CD4-positive, alpha-beta memory T cell (primary cell): Measurements from ENCODE around the gene GLO1. TPM values are rescaled to one million over a fixed set of nuclear protein-coding genes. Genes with fewer than 3 reads are reported as not detected.

Experiments used
- CTCF ChIA-PET: fragments of 350-600 bp; sonication (Branson Sonifier 250); formaldehyde crosslinking; loops from one replicate; lab custom pipeline; 2021; ENCODE audit warnings: inconsistent platforms; ENCODE audit not compliant: partially characterized antibody; lab: Charles Lee
- POLR2A ChIA-PET: fragments of 350-600 bp; sonication (Branson Sonifier 250); formaldehyde crosslinking; loops from one replicate; lab custom pipeline; 2021; ENCODE audit not compliant: partially characterized antibody; lab: Charles Lee
- DNase-seq, 5 donors: peaks; one replicate each; pipeline versions ENCODE4 v3.0.0 to v3.0.0-alpha.2; 2020 to 2022; ENCODE audit warnings: mixed read lengths in 1 of 5
- H3K27ac ChIP-seq: one replicate; pipeline ENCODE4 v1.7.0; 2013; ENCODE audit warnings: low read depth, low read length
- H3K27me3 ChIP-seq: 2 replicates; pipeline ENCODE4 v1.7.0; 2013; ENCODE audit warnings: mild to moderate bottlenecking, low read length, moderate library complexity; ENCODE audit not compliant: insufficient read depth
- H3K36me3 ChIP-seq: 2 replicates; pipeline ENCODE4 v1.7.0; 2013; ENCODE audit warnings: mild to moderate bottlenecking, low read length, moderate library complexity; ENCODE audit not compliant: insufficient read depth
- H3K4me1 ChIP-seq: 2 replicates; pipeline ENCODE4 v1.7.0; 2013; ENCODE audit warnings: mild to moderate bottlenecking, low read length, moderate library complexity; ENCODE audit not compliant: insufficient read depth
- H3K4me3 ChIP-seq, 2 donors: one replicate each; pipeline ENCODE4 v1.7.0; 2013; ENCODE audit warnings: low read length in 2 of 2, mild to moderate bottlenecking in 1 of 2
- H3K9me3 ChIP-seq, 2 donors: one replicate each; pipeline ENCODE4 v1.7.0; 2013; ENCODE audit warnings: low read length in 2 of 2, control low read depth in 1 of 2; ENCODE audit not compliant: control insufficient read depth in 1 of 2
- H3K27ac Mint-ChIP-seq, 7 donors: one replicate each; pipeline ENCODE4 v1.8.0; 2020 to 2021; ENCODE audit warnings: mixed read lengths in 7 of 7, mild to moderate bottlenecking in 6 of 7, inconsistent platforms in 3 of 7, moderate library complexity in 3 of 7
- H3K27me3 Mint-ChIP-seq, 2 donors: one replicate each; pipeline ENCODE4 v1.8.0; 2020 to 2021; ENCODE audit warnings: mixed read lengths in 2 of 2
- H3K36me3 Mint-ChIP-seq, 2 donors: one replicate each; pipeline ENCODE4 v1.8.0; 2020 to 2021; ENCODE audit warnings: mixed read lengths in 2 of 2, inconsistent platforms in 1 of 2, mild to moderate bottlenecking in 1 of 2
- H3K4me1 Mint-ChIP-seq, 4 donors: one replicate each; pipeline ENCODE4 v1.8.0; 2020 to 2021; ENCODE audit warnings: mixed read lengths in 4 of 4, mild to moderate bottlenecking in 1 of 4
- H3K4me3 Mint-ChIP-seq, 8 donors: one replicate each; pipeline ENCODE4 v1.8.0; 2020 to 2021; ENCODE audit warnings: mixed read lengths in 8 of 8, mild to moderate bottlenecking in 7 of 8, moderate library complexity in 6 of 8, inconsistent platforms in 3 of 8
- H3K9me3 Mint-ChIP-seq, 8 donors: one replicate each; pipeline ENCODE4 v1.8.0; 2020 to 2021; ENCODE audit warnings: mixed read lengths in 8 of 8, mild to moderate bottlenecking in 5 of 8, inconsistent platforms in 3 of 8, moderate library complexity in 1 of 8
- intact Hi-C: fragments of 100-400 bp; cut with micrococcal nuclease; formaldehyde crosslinking; loops from one replicate; pipeline ENCODE4 v1.15.1; 2023
- polyA plus RNA-seq, 2 donors: library from polyadenylated mRNA; unstranded; fragments of 300-500 nt; fragmentation: Illumina TruSeq; gene quantifications; one replicate each; pipeline ENCODE4 v1.2.3, GENCODE V29; 2021
- total RNA-seq, 2 experiments: library from RNA; stranded (reverse); gene quantifications; one replicate each; pipeline ENCODE4 v1.2.3, GENCODE V29; 2021

Gene GLO1
- total and polyA plus RNA-seq, 4 experiments from 2014 or later: 28.3 to 172 (median 55.5) TPM

- peaks cover 3 to 20% (median 11%) of the 10 kb centered on the region in 8 donors for H3K9me3 Mint-ChIP-seq
- H3K4me1 ChIP-seq: no peaks in the 10 kb centered on the region
- H3K27me3 Mint-ChIP-seq: no peaks in the 10 kb centered on the region
- H3K27ac ChIP-seq: no peak overlapping the region
- ChIA-PET POLR2A (no interaction called here), CTCF (interaction anchor here (1.5 kb wide), 1 partner anchor 22 kb away, joined by 5 read pairs; no protein-coding TSS in a partner anchor)
- no peak overlapping the region for H3K4me3 Mint-ChIP-seq
- DNase-seq: no peak
- H3K4me3 ChIP-seq: no peak overlapping the region
- peaks cover 13 to 18% of the 10 kb centered on the region in 2 donors for H3K36me3 Mint-ChIP-seq
- no peaks in the 10 kb centered on the region for H3K36me3 ChIP-seq
- no peak overlapping the region for H3K27ac Mint-ChIP-seq
- no peaks in the 10 kb centered on the region for H3K27me3 ChIP-seq
- peaks cover 0 to under 1% of the 10 kb centered on the region in 2 donors for H3K9me3 ChIP-seq
- intact Hi-C loops: no loop called here
- H3K4me1 Mint-ChIP-seq: peaks cover 19 to 37% (median 30%) of the 10 kb centered on the region in 4 donors
These were observed 7.0 kb downstream of the GLO1 start for GRCh38 chr6:38695933-38696332.

- H3K27ac ChIP-seq: no peak overlapping the region
- CTCF ChIA-PET: interaction anchor here (1.5 kb wide), 1 partner anchor 23 kb away, joined by 5 read pairs; no protein-coding TSS in a partner anchor
- no peaks in the 10 kb centered on the region for H3K36me3 ChIP-seq
- Mint-ChIP-seq H3K9me3 (peaks cover 3 to 15% (median 8%) of the 10 kb centered on the region in 8 donors), H3K36me3 (peaks cover 11 to 15% of the 10 kb centered on the region in 2 donors), H3K4me3 (no peak overlapping the region), H3K4me1 (peaks cover 19 to 37% (median 28%) of the 10 kb centered on the region in 4 donors), H3K27ac (peak overlapping the region in 3 of 7 donors; percentile 29 to 67 (median 50)), H3K27me3 (no peaks in the 10 kb centered on the region)
- no peak overlapping the region for H3K4me3 ChIP-seq
- intact Hi-C loops: no loop called here
- POLR2A ChIA-PET: interaction anchor here (0.7 kb wide), 1 partner anchor 19 kb away, joined by 3 read pairs; no protein-coding TSS in a partner anchor
- H3K9me3 ChIP-seq: no peaks in the 10 kb centered on the region
- no peaks in the 10 kb centered on the region for H3K4me1 ChIP-seq
- DNase-seq: no peak
- H3K27me3 ChIP-seq: no peaks in the 10 kb centered on the region
These were observed 7.6 kb downstream of the GLO1 start for GRCh38 chr6:38695227-38695900.

GRCh38 chr6:38688579-38689087 is 14.3 kb downstream of the GLO1 start:
- no peak overlapping the region for H3K27ac ChIP-seq

GRCh38 chr6:38687549-38687948 is 15.4 kb downstream of the GLO1 start:
- Histone ChIP-seq H3K4me1 (no peaks in the 10 kb centered on the region), H3K4me3 (no peak overlapping the region), H3K27me3 (no peaks in the 10 kb centered on the region), H3K36me3 (peaks cover 5% of the 10 kb centered on the region), H3K9me3 (no peaks in the 10 kb centered on the region), H3K27ac (no peak overlapping the region)
- ChIA-PET POLR2A (no interaction called here), CTCF (no interaction called here)
- H3K27ac Mint-ChIP-seq: no peak overlapping the region
- intact Hi-C loops: no loop called here
- H3K27me3 Mint-ChIP-seq: no peaks in the 10 kb centered on the region
- H3K36me3 Mint-ChIP-seq: peaks cover 5 to 20% of the 10 kb centered on the region in 2 donors
- no peak for DNase-seq
- peaks cover 14 to 24% (median 21%) of the 10 kb centered on the region in 4 donors for H3K4me1 Mint-ChIP-seq
- H3K9me3 Mint-ChIP-seq: no peaks in the 10 kb centered on the region
- no peak overlapping the region for H3K4me3 Mint-ChIP-seq

More at GRCh38 chr6:38688579-38689087, 14.3 kb downstream of the GLO1 start:
- DNase-seq: no peak
- CTCF ChIA-PET: no interaction called here
- H3K9me3 Mint-ChIP-seq: no peaks in the 10 kb centered on the region
- H3K4me3 Mint-ChIP-seq: no peak overlapping the region
- Histone ChIP-seq H3K36me3 (no peaks in the 10 kb centered on the region), H3K4me3 (no peak overlapping the region), H3K4me1 (no peaks in the 10 kb centered on the region), H3K27me3 (no peaks in the 10 kb centered on the region), H3K9me3 (no peaks in the 10 kb centered on the region)
- peaks cover 0 to 11% of the 10 kb centered on the region in 2 donors for H3K36me3 Mint-ChIP-seq
- H3K27ac Mint-ChIP-seq: peak overlapping the region in 3 of 7 donors; percentile 31 to 50 (median 48)
- intact Hi-C loops: no loop called here
- H3K27me3 Mint-ChIP-seq: no peaks in the 10 kb centered on the region
- POLR2A ChIA-PET: interaction anchor here (1.2 kb wide), 1 partner anchor 25 kb away, joined by 3 read pairs; no protein-coding TSS in a partner anchor
- peaks cover 18 to 30% (median 24%) of the 10 kb centered on the region in 4 donors for H3K4me1 Mint-ChIP-seq

- ChIA-PET CTCF (no interaction called here), POLR2A (no interaction called here)
- Histone ChIP-seq H3K9me3 (no peaks in the 10 kb centered on the region), H3K27me3 (no peaks in the 10 kb centered on the region), H3K27ac (no peak overlapping the region), H3K4me1 (no peaks in the 10 kb centered on the region), H3K36me3 (peaks cover 5% of the 10 kb centered on the region), H3K4me3 (no peak overlapping the region)
- no peak overlapping the region for H3K4me3 Mint-ChIP-seq
- intact Hi-C loops: no loop called here
- no peaks in the 10 kb centered on the region for H3K27me3 Mint-ChIP-seq
- peak overlapping the region in 2 of 7 donors; percentile 71 to 83 for H3K27ac Mint-ChIP-seq
- no peak for DNase-seq
- peaks cover 9 to 22% of the 10 kb centered on the region in 2 donors for H3K36me3 Mint-ChIP-seq
- H3K9me3 Mint-ChIP-seq: no peaks in the 10 kb centered on the region
- H3K4me1 Mint-ChIP-seq: peaks cover 14 to 20% (median 20%) of the 10 kb centered on the region in 4 donors
These were observed 15.9 kb downstream of the GLO1 start for GRCh38 chr6:38687043-38687353.

GRCh38 chr6:38686270-38687042 is 16.5 kb downstream of the GLO1 start:
- no peak for DNase-seq
- intact Hi-C loops: no loop called here
- no peaks in the 10 kb centered on the region for H3K9me3 ChIP-seq
- Mint-ChIP-seq H3K9me3 (no peaks in the 10 kb centered on the region), H3K4me1 (peaks cover 14 to 20% (median 19%) of the 10 kb centered on the region in 4 donors), H3K4me3 (no peak overlapping the region), H3K36me3 (peaks cover 14 to 28% of the 10 kb centered on the region in 2 donors), H3K27ac (peak overlapping the region in 3 of 7 donors; percentile 11 to 47 (median 25)), H3K27me3 (no peaks in the 10 kb centered on the region)
- H3K4me3 ChIP-seq: no peak overlapping the region
- peaks cover 5% of the 10 kb centered on the region for H3K36me3 ChIP-seq
- no peaks in the 10 kb centered on the region for H3K27me3 ChIP-seq
- ChIA-PET POLR2A (interaction anchor here (1.4 kb wide), 1 partner anchor 16 kb away, joined by 5 read pairs; the partner anchor contains the start of gene GLO1), CTCF (no interaction called here)
- H3K27ac ChIP-seq: no peak overlapping the region
- no peaks in the 10 kb centered on the region for H3K4me1 ChIP-seq

GRCh38 chr6:38684904-38685303 is 18.0 kb downstream of the GLO1 start:
- POLR2A ChIA-PET: interaction anchor here (1.4 kb wide), 1 partner anchor 17 kb away, joined by 5 read pairs; the partner anchor contains the start of gene GLO1

More at GRCh38 chr6:38684904-38685303, 18.0 kb downstream of the GLO1 start:
- Mint-ChIP-seq H3K4me1 (peaks cover 14 to 20% (median 19%) of the 10 kb centered on the region in 4 donors), H3K4me3 (no peak overlapping the region), H3K9me3 (no peaks in the 10 kb centered on the region), H3K27ac (peak overlapping the region in 1 of 7 donors; percentile 0), H3K36me3 (peaks cover 14 to 33% of the 10 kb centered on the region in 2 donors), H3K27me3 (no peaks in the 10 kb centered on the region)
- Histone ChIP-seq H3K4me1 (no peaks in the 10 kb centered on the region), H3K4me3 (no peak overlapping the region), H3K27ac (no peak overlapping the region), H3K9me3 (no peaks in the 10 kb centered on the region), H3K27me3 (no peaks in the 10 kb centered on the region), H3K36me3 (peaks cover 5% of the 10 kb centered on the region)
- CTCF ChIA-PET: no interaction called here
- no peak for DNase-seq
- intact Hi-C loops: no loop called here
